HepG2 (cell line): ENCODE data around the gene TAF1B. TPM values are rescaled to one million over a fixed set of nuclear protein-coding genes. Genes with fewer than 3 reads are reported as not detected.

Experiments used
- ATAC-seq: fragments of 200-7000 bp; cut with Tn5 transposase; 3 replicates; pipeline ENCODE4 v1.9.1; 2020; ENCODE audit warnings: mild to moderate bottlenecking, moderate library complexity
- BruUV-seq: library from RNA; stranded (reverse); fragments of 400-500 nt; replicated peaks from 2 replicates; lab custom pipeline; 2021; lab: Mats Ljungman, UMichigan
- CTCF ChIA-PET: fragments of 300-600 bp; formaldehyde crosslinking; extraction: SDS; loops from one replicate; lab custom pipeline; 2021; ENCODE audit warnings: low total read pairs, inconsistent platforms, low intra/inter-chr PET ratio; lab: Yijun Ruan, JAX
- POLR2A ChIA-PET: fragments of 350-600 bp; sonication (Branson Sonifier 250); formaldehyde crosslinking; loops from one replicate; lab custom pipeline; 2020; ENCODE audit warnings: antibody characterized with exemption, inconsistent platforms; lab: Yijun Ruan, JAX
- DNase-seq: peaks from one replicate; pipeline ENCODE4 v3.0.0-alpha.2; 2015; ENCODE audit warnings: low spot score
- FAIRE-seq: peaks from 3 replicates; lab custom pipeline; 2011; peaks lifted over from hg19 to GRCh38; lab: Jason Lieb, UNC
- H2AFZ ChIP-seq: one replicate; pipeline ENCODE4 v1.6.1; 2011; ENCODE audit warnings: low read length, inconsistent platforms
- H3K27ac ChIP-seq: fragments of 300-600 bp; 3 replicates; pipeline ENCODE4 v1.8.0; 2011; ENCODE audit warnings: mixed run types, mild to moderate bottlenecking, mixed read lengths, low read length, inconsistent platforms; ENCODE audit not compliant: insufficient read depth; ENCODE audit errors: extremely low read length
- H3K27me3 ChIP-seq, 2 experiments: fragments of 200-600 bp in 1 of 2; 2 replicates in 1 of 2; 3 replicates in 1 of 2; pipeline versions ENCODE4 v1.6.0 to v1.8.0; 2011; ENCODE audit warnings: low read length in 2 of 2, mild to moderate bottlenecking in 2 of 2, moderate library complexity in 2 of 2, inconsistent platforms in 1 of 2; ENCODE audit not compliant: insufficient read depth in 2 of 2, control insufficient read depth in 1 of 2
- H3K36me3 ChIP-seq, 2 experiments: fragments of 200-600 bp in 1 of 2; replicated peaks in 1 of 2; 2 replicates in 1 of 2; 3 replicates in 1 of 2; pipeline versions ENCODE4 v1.5.1 to v1.8.0; 2011; ENCODE audit warnings: low read length in 2 of 2, inconsistent platforms in 1 of 2; ENCODE audit not compliant: insufficient read depth in 2 of 2, control insufficient read depth in 1 of 2
- H3K4me1 ChIP-seq: 2 replicates; pipeline ENCODE4 v1.5.1; 2012; ENCODE audit warnings: low read length, inconsistent platforms; ENCODE audit not compliant: insufficient read depth
- H3K4me2 ChIP-seq: 2 replicates; pipeline ENCODE4 v1.6.0; 2011; ENCODE audit warnings: low read depth, low read length, inconsistent platforms
- H3K4me3 ChIP-seq, 3 experiments: fragments of 200-600 bp in 1 of 3; sonication (generic), shearing (Covaris generic) in 1 of 3; replicated peaks in 1 of 3; 2 replicates each; pipeline ENCODE4 v1.5.1; 2011 to 2016; ENCODE audit warnings: low read length in 3 of 3, inconsistent platforms in 2 of 3, low read depth in 2 of 3, mild to moderate bottlenecking in 2 of 3, control low read depth in 1 of 3, mixed read lengths in 1 of 3; ENCODE audit not compliant: insufficient read depth in 1 of 3
- H3K79me2 ChIP-seq: one replicate; pipeline ENCODE4 v1.6.1; 2011; ENCODE audit warnings: low read length, inconsistent platforms; ENCODE audit not compliant: insufficient read depth
- H3K9ac ChIP-seq: 2 replicates; pipeline ENCODE4 v1.6.0; 2011; ENCODE audit warnings: mild to moderate bottlenecking, low read depth, low read length, inconsistent platforms; ENCODE audit not compliant: insufficient read depth
- H3K9me3 ChIP-seq: 2 replicates; pipeline ENCODE4 v1.5.1; 2012; ENCODE audit warnings: mild to moderate bottlenecking, low read length
- H4K20me1 ChIP-seq: 2 replicates; pipeline ENCODE4 v1.6.0; 2011; ENCODE audit warnings: inconsistent platforms, mild to moderate bottlenecking, low read length, moderate library complexity; ENCODE audit not compliant: insufficient read depth
- AGO2 ChIP-seq: fragments of 200-400 bp; formaldehyde crosslinking; optimal IDR thresholded peaks from 2 replicates; pipeline ENCODE3; 2017; ENCODE audit warnings: mild to moderate bottlenecking, low read depth, low read length, moderate library complexity
- BRCA1 ChIP-seq: sonication (generic); formaldehyde crosslinking; IDR thresholded peaks from 2 replicates; pipeline ENCODE4 v1.4.0; 2020; ENCODE audit warnings: missing genetic modification reagents
- CCDC6 ChIP-seq: sonication (generic); formaldehyde crosslinking; IDR thresholded peaks from 2 replicates; pipeline ENCODE4 v1.8.1; 2022; ENCODE audit warnings: mild to moderate bottlenecking, missing genetic modification reagents, moderate library complexity
- FOXA1 ChIP-seq, 2 experiments: fragments of 450-650 bp in 1 of 2; sonication (generic) in 1 of 2; formaldehyde crosslinking in 1 of 2; IDR thresholded peaks; 2 replicates each; pipeline versions ENCODE4 v1.4.0 to v1.6.1; 2016 to 2020; ENCODE audit warnings: missing genetic modification reagents in 1 of 2
- GABPB1 ChIP-seq: IDR thresholded peaks from 2 replicates; pipeline ENCODE4 v1.6.1; 2016; ENCODE audit warnings: mild to moderate bottlenecking, missing genetic modification reagents, moderate library complexity, missing compliant biosample characterization
- HOXA3 ChIP-seq: sonication (generic); formaldehyde crosslinking; IDR thresholded peaks from 2 replicates; pipeline ENCODE4 v1.5.0; 2020; ENCODE audit warnings: missing genetic modification reagents
- IRF2 ChIP-seq: IDR thresholded peaks from 2 replicates; pipeline ENCODE4 v1.6.1; 2018; ENCODE audit warnings: missing genetic modification reagents, missing compliant biosample characterization
- MAFF ChIP-seq: IDR thresholded peaks from 2 replicates; pipeline ENCODE4 v1.6.1; 2011; ENCODE audit warnings: low read depth, low read length, improper control_type of control experiment
- MAFK ChIP-seq, 2 experiments: IDR thresholded peaks in 1 of 2; conservative IDR thresholded peaks in 1 of 2; 2 replicates each; pipeline ENCODE4 v1.6.1; 2011; ENCODE audit warnings: improper control_type of control experiment in 2 of 2, low read length in 2 of 2
- ZFP41 ChIP-seq: sonication (generic); formaldehyde crosslinking; IDR thresholded peaks from 2 replicates; pipeline ENCODE4 v1.4.0; 2020; ENCODE audit warnings: mild to moderate bottlenecking, missing genetic modification reagents, borderline replicate concordance
- ZNF10 ChIP-seq: sonication (generic); formaldehyde crosslinking; IDR thresholded peaks from 2 replicates; pipeline ENCODE4 v1.4.0; 2020; ENCODE audit warnings: mild to moderate bottlenecking, low read depth, missing genetic modification reagents, borderline replicate concordance
- ZNF121 ChIP-seq: sonication (generic); formaldehyde crosslinking; IDR thresholded peaks from 2 replicates; pipeline ENCODE4 v1.5.0; 2020; ENCODE audit warnings: mild to moderate bottlenecking, missing genetic modification reagents
- ZNF749 ChIP-seq: sonication (generic); formaldehyde crosslinking; IDR thresholded peaks from 2 replicates; pipeline ENCODE4 v1.8.0; 2022; ENCODE audit warnings: mild to moderate bottlenecking, missing genetic modification reagents, moderate library complexity, borderline replicate concordance
- WGBS: methylation state at CpG from one replicate; pipeline ENCODE4 v1.1.6; 2017; ENCODE audit warnings: low lambda C conversion rate; 5-methylcytosine and 5-hydroxymethylcytosine counted together
- in situ Hi-C: cut with HindIII; loops from 2 replicates; pipeline ENCODE4 v1.10.0; 2017; ENCODE audit warnings: low pct_unique_long_range_greater_than_20kb; ENCODE audit not compliant: extremely low pct_ligation_motif_present
- intact Hi-C: fragments of 100-400 bp; cut with micrococcal nuclease; formaldehyde crosslinking; loops from one replicate; pipeline ENCODE4 v1.10.0; 2022; ENCODE audit not compliant: unreplicated experiment
- polyA plus RNA-seq, 8 experiments: library from polyadenylated mRNA; depleted of rRNA in 3 of 8; stranded (reverse) in 7 of 8; unstranded in 1 of 8; fragments of >200 nt; fragmentation: Illumina TruSeq in 4 of 8; extraction: Trizol in 4 of 8; gene quantifications; 2 replicates each; pipeline versions ENCODE4 v1.2.1 to v1.2.3, GENCODE V29; 2011 to 2016; ENCODE audit warnings: low read depth in 4 of 8, missing spikeins in 1 of 8, mixed read lengths in 1 of 8; ENCODE audit not compliant: insufficient read depth in 1 of 8
- total RNA-seq, 5 experiments: library from RNA; depleted of rRNA; stranded (reverse); fragments of >200 nt; fragmentation: Illumina TruSeq; extraction: Trizol; gene quantifications; 2 replicates each; pipeline ENCODE4 v1.2.3, GENCODE V29; 2016; ENCODE audit warnings: low read depth in 1 of 5
- TF ChIP-seq, protein P1 (sequence below): sonication (generic); formaldehyde crosslinking; IDR thresholded peaks from 2 replicates; pipeline ENCODE4 v1.4.0; 2020; ENCODE audit warnings: missing genetic modification reagents; ENCODE audit errors: not compliant biosample characterization
- TF ChIP-seq, protein P2 (sequence below): sonication (generic); formaldehyde crosslinking; IDR thresholded peaks from 2 replicates; pipeline ENCODE4 v1.4.0; 2020; ENCODE audit warnings: mild to moderate bottlenecking, missing genetic modification reagents

TAF1B gene
- total and polyA plus RNA-seq, 2 of the 13 experiments (the other 11 are each of a cell fraction or from before 2014, with no cell fraction given) = 13.3 to 27.7 TPM

DNA sequence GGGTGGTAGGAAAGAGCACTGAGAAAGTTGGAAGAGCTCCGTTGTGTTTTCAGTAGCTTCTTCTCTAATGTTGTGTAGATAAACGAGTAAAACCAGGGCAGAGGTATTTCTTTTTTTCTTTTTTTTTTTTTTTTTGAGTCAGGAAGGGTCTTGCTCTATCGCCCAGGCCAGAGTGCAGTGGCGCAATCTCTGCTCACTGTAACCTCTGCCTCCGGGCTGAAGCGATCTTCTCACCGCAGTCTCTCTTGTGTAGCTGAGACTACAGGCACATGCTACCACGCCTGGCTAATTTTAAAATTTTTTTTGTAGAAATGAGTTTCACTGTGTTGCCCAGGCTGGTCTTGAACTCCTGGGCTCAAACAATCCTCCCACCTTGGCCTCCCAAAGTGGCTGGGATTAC lies 114.8 kb downstream of the TAF1B start:
- H2AFZ ChIP-seq = no peak overlapping the region
- TF ChIP-seq, protein P1, sequence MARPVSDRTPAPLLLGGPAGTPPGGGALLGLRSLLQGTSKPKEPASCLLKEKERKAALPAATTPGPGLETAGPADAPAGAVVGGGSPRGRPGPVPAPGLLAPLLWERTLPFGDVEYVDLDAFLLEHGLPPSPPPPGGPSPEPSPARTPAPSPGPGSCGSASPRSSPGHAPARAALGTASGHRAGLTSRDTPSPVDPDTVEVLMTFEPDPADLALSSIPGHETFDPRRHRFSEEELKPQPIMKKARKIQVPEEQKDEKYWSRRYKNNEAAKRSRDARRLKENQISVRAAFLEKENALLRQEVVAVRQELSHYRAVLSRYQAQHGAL (CRISPR knock-in tag) = no peak
- peak; percentile 75; the same call in 1 of the 2 replicates for TF ChIP-seq ZNF121 (CRISPR knock-in tag)
- TF ChIP-seq, all 625 proteins: peak for 1
- in situ Hi-C loops = no loop called here
- no peak overlapping the region for H3K4me2 ChIP-seq
- no peak overlapping the region for H3K4me3 ChIP-seq
- intact Hi-C loops = no loop called here
- no peak for DNase-seq
- H3K36me3 ChIP-seq = peaks cover 9 to 36% of the 10 kb centered on the region in 2 experiments
- FAIRE-seq = no peak
- H3K27ac ChIP-seq = no peak overlapping the region
- no TSS peak for BruUV-seq
- no peak overlapping the region for H3K9ac ChIP-seq
- CTCF ChIA-PET = no interaction called here
- no peaks in the 10 kb centered on the region for H3K27me3 ChIP-seq
- H3K79me2 ChIP-seq = no peaks in the 10 kb centered on the region
- no peak for ATAC-seq
- no peaks in the 10 kb centered on the region for H3K9me3 ChIP-seq
- whole genome bisulfite sequencing = 87% methylated on average over 8 of the region's 8 CpGs
- peaks cover 21% of the 10 kb centered on the region for H3K4me1 ChIP-seq
- no peaks in the 10 kb centered on the region for H4K20me1 ChIP-seq
- POLR2A ChIA-PET = no interaction called here

DNA sequence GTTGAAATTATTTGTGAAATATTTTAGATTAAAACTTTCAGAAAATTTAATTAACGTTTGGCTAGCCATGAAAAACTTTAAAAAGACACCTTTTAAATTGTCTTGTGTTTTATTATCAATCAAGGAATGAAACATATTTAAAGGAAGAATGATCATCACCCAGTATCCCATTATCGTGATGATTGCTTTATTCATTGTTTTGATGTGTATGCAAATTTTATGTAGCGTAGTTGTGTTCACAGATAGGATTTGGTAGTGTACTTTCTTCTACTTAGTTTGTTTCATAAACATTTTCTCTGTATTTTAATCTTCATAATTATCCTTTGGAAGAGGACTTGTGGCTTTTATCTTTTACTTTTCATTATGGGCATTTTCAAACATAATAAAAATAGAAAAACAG lies 116.0 kb downstream of the TAF1B start:
- TF ChIP-seq CCDC6 = no peak
- TF ChIP-seq ZNF10 (CRISPR knock-in tag) = no peak
- no peak for TF ChIP-seq FOXA1 (IDR thresholded peaks at IDR 0.05)
- TF ChIP-seq FOXA1 (CRISPR knock-in tag; IDR thresholded peaks at IDR 0.05) = no peak
- TF ChIP-seq ZNF749 (CRISPR knock-in tag) = no peak
- TF ChIP-seq IRF2 = no peak
- no peak for TF ChIP-seq HOXA3 (CRISPR knock-in tag)
- no peak for TF ChIP-seq GABPB1 (CRISPR knock-in tag)
- peak; percentile 35; the same call in 1 of the 2 replicates for TF ChIP-seq MAFF
- no peak for TF ChIP-seq AGO2
- TF ChIP-seq, protein P2, sequence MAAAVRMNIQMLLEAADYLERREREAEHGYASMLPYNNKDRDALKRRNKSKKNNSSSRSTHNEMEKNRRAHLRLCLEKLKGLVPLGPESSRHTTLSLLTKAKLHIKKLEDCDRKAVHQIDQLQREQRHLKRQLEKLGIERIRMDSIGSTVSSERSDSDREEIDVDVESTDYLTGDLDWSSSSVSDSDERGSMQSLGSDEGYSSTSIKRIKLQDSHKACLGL (CRISPR knock-in tag) = no peak
- no peak for TF ChIP-seq BRCA1 (CRISPR knock-in tag)
- TF ChIP-seq MAFK (conservative IDR thresholded peaks at IDR 0.05 in 1 of 2, IDR thresholded peaks at IDR 0.05 in 1 of 2; ENCODE audit: low read length in 2 of 2) = peak in 1 of 2 experiments; percentile 55; a peak in 2 of 4 replicates
- no peak for TF ChIP-seq ZFP41 (CRISPR knock-in tag)

More for the DNA sequence above, 116.0 kb downstream of the TAF1B start:
- Histone ChIP-seq H3K27me3 (no peaks in the 10 kb centered on the region), H2AFZ (no peak overlapping the region), H3K36me3 (peaks cover 11 to 48% of the 10 kb centered on the region in 2 experiments), H3K4me2 (no peak overlapping the region), H3K9me3 (no peaks in the 10 kb centered on the region), H3K79me2 (no peaks in the 10 kb centered on the region), H3K4me1 (peaks cover 9% of the 10 kb centered on the region), H3K4me3 (no peak overlapping the region), H4K20me1 (no peaks in the 10 kb centered on the region), H3K27ac (no peak overlapping the region), H3K9ac (no peak overlapping the region)
- 96% methylated on average over 3 of the region's 3 CpGs for WGBS
- ATAC-seq = no peak
- in situ Hi-C loops = no loop called here
- ChIA-PET POLR2A (no interaction called here), CTCF (no interaction called here)
- DNase-seq = no peak
- BruUV-seq = no TSS peak
- intact Hi-C loops = no loop called here
- no peak for FAIRE-seq
